Trophoblast cell (in vitro differentiated cells and primary cell): ENCODE measurements around the gene STOML3.

ENCODE experiments used
- DNase-seq, 2 donors: peaks; one replicate each; pipeline ENCODE4 v3.0.0-alpha.2; 2016
- H2AFZ ChIP-seq: 2 replicates; pipeline ENCODE4 v1.6.1; 2013; ENCODE audit warnings: low read length, moderate library complexity, mild to moderate bottlenecking; ENCODE audit not compliant: insufficient read depth, poor library complexity
- H2AK5ac ChIP-seq: 2 replicates; pipeline ENCODE4 v1.6.1; 2013; ENCODE audit warnings: mild to moderate bottlenecking, low read length
- H2BK120ac ChIP-seq: 2 replicates; pipeline ENCODE4 v1.6.1; 2013; ENCODE audit warnings: low read length, mild to moderate bottlenecking, moderate library complexity; ENCODE audit not compliant: insufficient read depth, poor library complexity
- H2BK12ac ChIP-seq: 2 replicates; pipeline ENCODE4 v1.6.1; 2013; ENCODE audit warnings: mild to moderate bottlenecking, low read length, moderate library complexity
- H2BK5ac ChIP-seq: 2 replicates; pipeline ENCODE4 v1.6.1; 2013; ENCODE audit warnings: low read length, low read depth, moderate library complexity, mild to moderate bottlenecking; ENCODE audit not compliant: poor library complexity
- H3K14ac ChIP-seq: 2 replicates; pipeline ENCODE4 v1.6.1; 2013; ENCODE audit warnings: mild to moderate bottlenecking, low read length
- H3K18ac ChIP-seq: 2 replicates; pipeline ENCODE4 v1.6.1; 2013; ENCODE audit warnings: mild to moderate bottlenecking, low read length
- H3K23ac ChIP-seq: 2 replicates; pipeline ENCODE4 v1.6.1; 2013; ENCODE audit warnings: low read length
- H3K27ac ChIP-seq: 2 replicates; pipeline ENCODE4 v1.5.1; 2013; ENCODE audit warnings: low read depth, mild to moderate bottlenecking, inconsistent platforms, low read length, moderate library complexity
- H3K27me3 ChIP-seq: 2 replicates; pipeline ENCODE4 v1.6.1; 2013; ENCODE audit warnings: inconsistent platforms, mild to moderate bottlenecking, low read length, moderate library complexity; ENCODE audit not compliant: insufficient read depth
- H3K36me3 ChIP-seq, 2 experiments: 1 replicate in 1 of 2; 2 replicates in 1 of 2; pipeline ENCODE4 v1.6.1; 2013; ENCODE audit warnings: low read length in 2 of 2, mild to moderate bottlenecking in 2 of 2, moderate library complexity in 1 of 2; ENCODE audit not compliant: insufficient read depth in 2 of 2, control insufficient read depth in 1 of 2
- H3K4ac ChIP-seq: 2 replicates; pipeline ENCODE4 v1.6.1; 2013; ENCODE audit warnings: low read depth, mild to moderate bottlenecking, low read length, moderate library complexity
- H3K4me1 ChIP-seq, 2 experiments: 1 replicate in 1 of 2; 2 replicates in 1 of 2; pipeline ENCODE4 v1.6.1; 2013; ENCODE audit warnings: low read length in 2 of 2, mild to moderate bottlenecking in 2 of 2, moderate library complexity in 1 of 2; ENCODE audit not compliant: insufficient read depth in 2 of 2, control insufficient read depth in 1 of 2
- H3K4me2 ChIP-seq: 2 replicates; pipeline ENCODE4 v1.6.1; 2013; ENCODE audit warnings: inconsistent platforms, mild to moderate bottlenecking, low read length, moderate library complexity
- H3K4me3 ChIP-seq: 2 replicates; pipeline ENCODE4 v1.5.1; 2013; ENCODE audit warnings: mild to moderate bottlenecking, low read depth, low read length, inconsistent platforms
- H3K79me1 ChIP-seq: one replicate; pipeline ENCODE4 v1.6.1; 2013; ENCODE audit warnings: low read length
- H3K79me2 ChIP-seq: 2 replicates; pipeline ENCODE4 v1.6.1; 2013; ENCODE audit warnings: low read length, mild to moderate bottlenecking; ENCODE audit not compliant: control insufficient read depth, insufficient read depth, poor library complexity
- H3K9ac ChIP-seq: 2 replicates; pipeline ENCODE4 v1.6.1; 2013; ENCODE audit warnings: mild to moderate bottlenecking, low read length
- H3K9me3 ChIP-seq: 2 replicates; pipeline ENCODE4 v1.6.1; 2013; ENCODE audit warnings: low read depth, mild to moderate bottlenecking, control low read depth, inconsistent platforms, low read length; ENCODE audit not compliant: insufficient read depth
- H4K12ac ChIP-seq: 2 replicates; pipeline ENCODE4 v1.6.1; 2013; ENCODE audit warnings: low read depth, mild to moderate bottlenecking, low read length, moderate library complexity
- H4K8ac ChIP-seq: 2 replicates; pipeline ENCODE4 v1.6.1; 2013; ENCODE audit warnings: low read depth, mild to moderate bottlenecking, low read length, moderate library complexity
- H4K91ac ChIP-seq: one replicate; pipeline ENCODE4 v1.6.1; 2013; ENCODE audit warnings: low read depth, mild to moderate bottlenecking, low read length, moderate library complexity
- WGBS: extraction: QIAGEN DNeasy Blood & Tissue Kit; methylation state at CpG from one replicate; pipeline ENCODE4 v1.1.7; 2013; ENCODE audit warnings: missing lambda C conversion rate; ENCODE audit not compliant: insufficient read length, insufficient coverage; ENCODE audit errors: extremely low coverage; 5-methylcytosine and 5-hydroxymethylcytosine counted together

STOML3 gene

DNA sequence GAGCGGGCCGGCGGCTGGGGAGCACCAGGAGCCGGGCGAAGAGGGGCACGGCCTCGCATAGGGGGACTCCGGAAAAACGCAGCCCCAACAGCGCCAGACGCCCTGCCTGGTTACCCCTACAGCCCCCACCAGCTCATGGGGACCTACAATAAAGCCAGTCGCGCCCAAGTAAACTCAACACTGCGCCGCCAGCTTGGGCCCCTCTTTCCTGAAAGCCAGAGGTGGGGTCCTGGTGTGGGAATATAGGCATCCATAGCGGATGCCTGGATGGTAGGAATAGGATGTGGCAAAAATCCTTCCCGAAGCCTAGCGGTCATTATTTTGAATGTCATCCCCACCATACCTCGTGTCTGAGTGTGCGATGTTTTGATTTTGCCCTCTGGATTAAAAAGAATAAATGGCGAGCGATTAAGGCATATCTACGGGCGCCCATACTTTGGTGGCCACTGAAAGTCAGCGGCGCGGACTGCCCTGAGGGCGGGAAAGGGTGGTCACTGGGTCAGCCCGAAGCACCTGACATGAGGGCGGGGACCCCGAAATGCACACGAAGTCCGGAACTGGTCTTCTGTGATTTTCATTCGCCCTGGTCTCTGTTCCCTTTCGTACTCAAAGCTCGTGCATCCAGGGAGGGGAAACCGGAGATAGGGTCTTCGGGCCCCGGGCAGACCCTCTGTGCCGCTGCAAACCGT, 47.4 kb upstream of the STOML3 start, which contains the start of the genes NHLRC3 and PROSER1:
Gene NHLRC3, plus strand, starts transcription at position 577 of the 689 bp plus-strand sequence. CDS start 184 bp downstream, outside the sequence.
Gene PROSER1, minus strand, starts transcription at position 210 of the 689 bp plus-strand sequence. CDS start 847 bp downstream, outside the sequence.
- Histone ChIP-seq H3K18ac (peak within 1 kb of the TSS; percentile 96), H4K91ac (peak within 1 kb of the TSS; percentile 96), H3K79me1 (peaks cover 10% of the 10 kb centered on the region), H3K27ac (peak within 1 kb of the TSS; percentile 65), H4K12ac (peak within 1 kb of the TSS; percentile 92), H3K4me2 (peak within 1 kb of the TSS; percentile 90), H4K8ac (peak within 1 kb of the TSS; percentile 92), H3K36me3 (no peaks in the 10 kb centered on the region), H2AK5ac (peak within 1 kb of the TSS; percentile 83), H2BK5ac (peak within 1 kb of the TSS; percentile 82), H3K27me3 (no peaks in the 10 kb centered on the region), H2AFZ (peak within 1 kb of the TSS; percentile 89), H3K14ac (peak within 1 kb of the TSS; percentile 88), H3K79me2 (peaks cover 14% of the 10 kb centered on the region), H3K4ac (peak within 1 kb of the TSS; percentile 87), H2BK120ac (peak within 1 kb of the TSS; percentile 79), H3K23ac (no peak within 1 kb of the TSS), H3K9me3 (no peaks in the 10 kb centered on the region), H3K9ac (peak within 1 kb of the TSS; percentile 69), H3K4me1 (peaks cover 0 to 4% of the 10 kb centered on the region in 2 experiments), H2BK12ac (peak within 1 kb of the TSS; percentile 49), H3K4me3 (peak within 1 kb of the TSS; percentile 89)
- DNase-seq = peak; percentile 62 to 76
- no CpG with 5 or more reads among the region's 41 CpGs for WGBS

DNA sequence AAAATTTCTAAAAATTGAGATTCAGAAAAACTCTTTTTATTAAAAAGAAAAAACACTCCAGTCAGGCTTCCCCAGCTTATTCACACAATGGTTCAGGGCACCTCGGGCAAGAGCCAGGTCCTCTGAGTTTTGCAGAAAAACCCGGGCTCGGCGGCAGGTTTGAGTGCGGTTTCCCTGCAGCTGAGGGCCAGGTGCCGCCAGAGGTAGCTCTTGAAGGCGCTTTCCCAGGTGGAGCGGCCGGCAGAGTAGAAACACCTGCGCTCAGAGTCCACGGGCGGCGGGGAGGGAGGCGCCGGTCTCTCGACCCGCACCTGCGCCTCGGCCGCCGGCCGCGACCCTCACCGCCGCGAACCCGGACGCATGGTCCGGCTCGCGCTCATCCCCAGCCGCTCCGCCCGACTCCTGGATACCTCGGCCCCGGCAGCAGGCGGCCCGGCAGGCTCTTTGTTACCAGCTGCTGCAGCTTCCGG, 46.8 kb upstream of the STOML3 start:
- Histone ChIP-seq H2AK5ac (peak overlapping the region; percentile 83), H4K12ac (peak overlapping the region; percentile 92), H3K36me3 (no peaks in the 10 kb centered on the region), H3K79me2 (peaks cover 14% of the 10 kb centered on the region), H4K8ac (peak overlapping the region; percentile 92), H3K4ac (peak overlapping the region; percentile 87), H3K18ac (peak overlapping the region; percentile 96), H2BK120ac (peak overlapping the region; percentile 79), H2AFZ (peak overlapping the region; percentile 74), H3K27me3 (no peaks in the 10 kb centered on the region), H3K4me3 (peak overlapping the region; percentile 89), H3K14ac (peak overlapping the region; percentile 88), H3K23ac (no peak overlapping the region), H4K91ac (peak overlapping the region; percentile 96), H3K4me2 (peak overlapping the region; percentile 90), H3K9ac (peak overlapping the region; percentile 69), H2BK5ac (peak overlapping the region; percentile 82), H3K4me1 (peaks cover 0 to 4% of the 10 kb centered on the region in 2 experiments), H2BK12ac (peak overlapping the region; percentile 49), H3K79me1 (peaks cover 10% of the 10 kb centered on the region), H3K9me3 (no peaks in the 10 kb centered on the region), H3K27ac (peak overlapping the region; percentile 65)
- WGBS = no CpG with 5 or more reads among the region's 39 CpGs
- peak; percentile 62 to 76 for DNase-seq

DNA sequence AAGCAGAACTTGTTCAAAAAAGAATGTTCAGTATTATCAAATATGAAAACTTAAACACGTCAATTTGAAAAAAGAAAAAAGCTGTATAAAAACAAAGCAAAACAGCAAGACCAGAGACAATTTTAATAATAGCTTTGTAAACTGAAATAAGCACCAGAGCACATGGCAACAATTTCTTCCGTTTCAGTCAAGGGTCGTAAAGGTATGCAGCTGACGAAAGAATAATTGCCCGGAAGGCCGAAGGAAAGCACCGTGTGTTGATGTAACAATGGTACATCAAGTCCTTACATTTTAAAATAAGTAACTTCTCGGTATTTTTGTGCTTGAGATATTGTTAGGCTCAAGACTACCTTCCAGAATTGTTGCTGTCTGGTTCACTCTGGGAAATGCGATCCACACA, 45.6 kb upstream of the STOML3 start:
- Histone ChIP-seq H3K36me3 (no peaks in the 10 kb centered on the region), H3K23ac (no peak overlapping the region), H3K4me2 (peak overlapping the region; percentile 90), H3K4me1 (peaks cover 0 to 4% of the 10 kb centered on the region in 2 experiments), H3K4me3 (no peak overlapping the region), H4K8ac (no peak overlapping the region), H3K4ac (peak overlapping the region; percentile 72), H2AFZ (no peak overlapping the region), H4K12ac (no peak overlapping the region), H3K27me3 (no peaks in the 10 kb centered on the region), H3K27ac (peak overlapping the region; percentile 53), H2BK5ac (no peak overlapping the region), H2AK5ac (no peak overlapping the region), H3K18ac (no peak overlapping the region), H3K9me3 (no peaks in the 10 kb centered on the region), H3K14ac (no peak overlapping the region), H3K9ac (peak overlapping the region; percentile 17), H3K79me2 (peaks cover 14% of the 10 kb centered on the region), H2BK120ac (no peak overlapping the region), H3K79me1 (peaks cover 10% of the 10 kb centered on the region), H2BK12ac (no peak overlapping the region), H4K91ac (no peak overlapping the region)
- peak; percentile 17 to 41 for DNase-seq
- no CpG with 5 or more reads among the region's 9 CpGs for WGBS

DNA sequence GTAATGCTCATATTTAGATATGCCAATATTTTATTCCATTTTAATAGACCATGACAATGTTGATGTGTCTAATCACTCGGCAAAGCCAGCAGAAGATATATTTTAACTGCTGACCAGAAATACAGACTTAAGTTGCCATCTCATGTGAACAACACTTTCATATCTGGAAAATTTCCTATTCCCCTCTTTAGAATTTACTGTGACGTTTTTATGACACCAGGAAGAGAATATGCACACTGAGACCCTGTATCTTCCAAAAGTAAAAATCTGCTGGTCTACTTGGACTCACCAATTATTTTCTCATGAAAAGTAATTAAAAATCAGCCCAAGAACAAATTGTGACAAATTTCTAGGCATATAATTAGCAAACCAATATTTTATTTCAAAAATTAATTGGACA, 45.2 kb upstream of the STOML3 start:
- peaks cover 0 to 4% of the 10 kb centered on the region in 2 experiments for H3K4me1 ChIP-seq
- no peak overlapping the region for H2BK12ac ChIP-seq
- peak overlapping the region; percentile 53 for H3K4me2 ChIP-seq
- no peak overlapping the region for H3K4ac ChIP-seq
- H3K4me3 ChIP-seq = no peak overlapping the region
- no peaks in the 10 kb centered on the region for H3K9me3 ChIP-seq
- no peak overlapping the region for H3K23ac ChIP-seq
- H3K36me3 ChIP-seq = no peaks in the 10 kb centered on the region
- H3K79me1 ChIP-seq = peaks cover 10% of the 10 kb centered on the region
- no peak overlapping the region for H2BK5ac ChIP-seq
- H3K18ac ChIP-seq = no peak overlapping the region
- DNase-seq = peak in 1 of 2 donors; percentile 9
- no peak overlapping the region for H3K14ac ChIP-seq
- H3K79me2 ChIP-seq = peaks cover 14% of the 10 kb centered on the region
- H2AK5ac ChIP-seq = no peak overlapping the region
- no peak overlapping the region for H3K27ac ChIP-seq
- H3K9ac ChIP-seq = no peak overlapping the region
- H4K12ac ChIP-seq = no peak overlapping the region
- H2BK120ac ChIP-seq = no peak overlapping the region
- no peak overlapping the region for H2AFZ ChIP-seq
- no peak overlapping the region for H4K91ac ChIP-seq
- no peaks in the 10 kb centered on the region for H3K27me3 ChIP-seq
- WGBS = no CpG with 5 or more reads among the region's 2 CpGs
- H4K8ac ChIP-seq = no peak overlapping the region
